Fibroblast of lung (primary cell): ENCODE data around the gene EIF2S1. TPM values are rescaled to one million over a fixed set of nuclear protein-coding genes. Genes with fewer than 3 reads are reported as not detected.
A peak's percentile ranks its signal among the peaks of the same experiment; 100 is the strongest.

Experiments
- DNase-seq, 2 donors: peaks; one replicate each; pipeline versions ENCODE4 v3.0.0 to v3.0.0-alpha.2; 2010; ENCODE audit warnings: low read depth in 2 of 2
- H2AFZ ChIP-seq: 2 replicates; pipeline ENCODE4 v1.5.1; 2012; ENCODE audit warnings: low read length, control low read depth, inconsistent platforms
- H3K27ac ChIP-seq: 2 replicates; pipeline ENCODE4 v1.5.1; 2011; ENCODE audit warnings: low read length, control low read depth; ENCODE audit not compliant: insufficient read depth
- H3K27me3 ChIP-seq: 2 replicates; pipeline ENCODE4 v1.5.1; 2011; ENCODE audit warnings: mild to moderate bottlenecking, low read length; ENCODE audit not compliant: control insufficient read depth, insufficient read depth
- H3K36me3 ChIP-seq: 2 replicates; pipeline ENCODE4 v1.5.1; 2011; ENCODE audit warnings: low read length; ENCODE audit not compliant: control insufficient read depth, insufficient read depth
- H3K4me1 ChIP-seq: 2 replicates; pipeline ENCODE4 v1.5.1; 2011; ENCODE audit warnings: low read length; ENCODE audit not compliant: control insufficient read depth, insufficient read depth; ENCODE audit errors: extremely low read depth
- H3K4me2 ChIP-seq: 2 replicates; pipeline ENCODE4 v1.5.1; 2011; ENCODE audit warnings: low read length, control low read depth; ENCODE audit not compliant: insufficient read depth; ENCODE audit errors: extremely low read depth
- H3K4me3 ChIP-seq, 4 experiments: fragments of 200-600 bp in 1 of 4; sonication (generic) in 1 of 4; replicated peaks in 1 of 4; 2 replicates each; pipeline ENCODE4 v1.5.1; 2011 to 2016; ENCODE audit warnings: low read length in 4 of 4, low read depth in 3 of 4, mild to moderate bottlenecking in 3 of 4, control low read depth in 2 of 4, inconsistent platforms in 1 of 4, mixed read lengths in 1 of 4; ENCODE audit not compliant: insufficient read depth in 1 of 4; ENCODE audit errors: control extremely low read depth in 1 of 4
- H3K79me2 ChIP-seq: 2 replicates; pipeline ENCODE4 v1.5.1; 2012; ENCODE audit warnings: mild to moderate bottlenecking, low read length, inconsistent platforms; ENCODE audit not compliant: control insufficient read depth, insufficient read depth
- H3K9ac ChIP-seq: 2 replicates; pipeline ENCODE4 v1.5.1; 2011; ENCODE audit warnings: mild to moderate bottlenecking, low read length, control low read depth; ENCODE audit not compliant: insufficient read depth
- H3K9me3 ChIP-seq: 2 replicates; pipeline ENCODE4 v1.5.1; 2012; ENCODE audit warnings: low read depth, low read length; ENCODE audit not compliant: control insufficient read depth, insufficient read depth
- H4K20me1 ChIP-seq: 2 replicates; pipeline ENCODE4 v1.5.1; 2011; ENCODE audit warnings: low read length; ENCODE audit not compliant: control insufficient read depth, insufficient read depth; ENCODE audit errors: extremely low read depth
- EZH2 ChIP-seq: IDR thresholded peaks from 2 replicates; pipeline ENCODE4 v1.5.1; 2012; ENCODE audit warnings: low read length, control low read depth, mild to moderate bottlenecking; ENCODE audit errors: missing control alignments
- polyA plus RNA-seq, 2 donors: library from polyadenylated mRNA; depleted of rRNA in 1 of 2; stranded (reverse) in 1 of 2; unstranded in 1 of 2; fragments of >200 nt; gene quantifications; 2 replicates each; pipeline ENCODE4 v1.2.1, GENCODE V29; 2011 to 2012; ENCODE audit warnings: missing spikeins in 1 of 2
- total RNA-seq: library from RNA; depleted of rRNA; stranded (reverse); fragments of >200 nt; gene quantifications from 2 replicates; pipeline ENCODE4 v1.2.1, GENCODE V29; 2014
- TF ChIP-seq, protein P1 (sequence below), 2 donors: IDR thresholded peaks in 1 of 2; conservative IDR thresholded peaks in 1 of 2; 1 replicate in 1 of 2; 2 replicates in 1 of 2; pipeline ENCODE4 v1.5.1; 2011 to 2012; ENCODE audit warnings: low read length in 2 of 2, control low read depth in 1 of 2, inconsistent platforms in 1 of 2, low read depth in 1 of 2, mild to moderate bottlenecking in 1 of 2

EIF2S1 gene
- total and polyA plus RNA-seq, 2 donors (not counting 1 experiment from before 2014, with no cell fraction given), result 180 to 182 TPM

DNA sequence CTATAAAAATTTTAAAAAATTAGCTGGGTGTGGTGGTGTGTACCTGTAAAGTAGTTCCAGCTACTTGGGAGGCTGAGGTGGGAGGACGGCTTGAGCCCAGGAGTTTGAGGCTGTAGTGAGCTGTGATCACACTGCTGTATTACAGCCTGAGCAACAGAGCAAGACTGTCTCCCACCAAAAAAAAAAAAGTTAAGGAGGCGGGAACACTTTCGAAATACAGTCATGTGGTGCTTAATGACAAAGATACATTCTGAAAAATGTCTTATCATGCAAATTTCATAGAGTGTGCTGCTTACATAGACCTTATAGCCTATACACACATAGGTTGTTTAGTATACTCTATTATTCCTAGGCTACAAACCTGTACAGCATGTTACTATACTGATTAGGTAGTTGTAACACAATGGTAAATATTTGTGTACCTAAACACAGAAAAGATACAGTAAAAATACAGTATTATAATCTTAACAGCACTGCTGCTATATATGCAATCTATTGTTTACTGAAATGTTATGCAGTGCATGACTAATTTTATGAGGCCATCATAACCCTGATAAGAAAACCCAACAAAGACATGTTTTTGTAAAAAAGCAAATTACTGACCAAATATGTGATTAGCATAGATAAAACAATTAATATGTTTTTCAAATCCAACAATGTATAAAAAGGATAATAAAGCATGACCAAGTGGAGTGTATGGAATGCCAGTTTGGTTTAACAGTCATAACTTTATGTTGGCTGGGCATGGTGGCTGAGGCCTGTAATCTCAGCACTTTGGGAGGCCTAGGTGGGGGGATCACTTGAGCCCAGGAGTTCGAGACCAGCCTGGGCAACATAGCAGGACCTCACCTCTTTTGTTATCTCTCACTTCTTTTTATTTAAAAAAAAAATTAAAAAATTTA lies 11.4 kb downstream of the EIF2S1 start:
- Histone ChIP-seq H2AFZ (no peak overlapping the region), H3K27ac (no peak overlapping the region), H3K27me3 (no peaks in the 10 kb centered on the region), H3K9ac (no peak overlapping the region), H3K4me1 (no peaks in the 10 kb centered on the region), H3K4me2 (no peak overlapping the region), H3K36me3 (peaks cover 8% of the 10 kb centered on the region), H3K4me3 (no peak overlapping the region), H3K9me3 (no peaks in the 10 kb centered on the region), H4K20me1 (no peaks in the 10 kb centered on the region), H3K79me2 (peaks cover 16% of the 10 kb centered on the region)
- DNase-seq, result peak; percentile 19 to 22
- no peak for TF ChIP-seq EZH2
- TF ChIP-seq, protein P1, sequence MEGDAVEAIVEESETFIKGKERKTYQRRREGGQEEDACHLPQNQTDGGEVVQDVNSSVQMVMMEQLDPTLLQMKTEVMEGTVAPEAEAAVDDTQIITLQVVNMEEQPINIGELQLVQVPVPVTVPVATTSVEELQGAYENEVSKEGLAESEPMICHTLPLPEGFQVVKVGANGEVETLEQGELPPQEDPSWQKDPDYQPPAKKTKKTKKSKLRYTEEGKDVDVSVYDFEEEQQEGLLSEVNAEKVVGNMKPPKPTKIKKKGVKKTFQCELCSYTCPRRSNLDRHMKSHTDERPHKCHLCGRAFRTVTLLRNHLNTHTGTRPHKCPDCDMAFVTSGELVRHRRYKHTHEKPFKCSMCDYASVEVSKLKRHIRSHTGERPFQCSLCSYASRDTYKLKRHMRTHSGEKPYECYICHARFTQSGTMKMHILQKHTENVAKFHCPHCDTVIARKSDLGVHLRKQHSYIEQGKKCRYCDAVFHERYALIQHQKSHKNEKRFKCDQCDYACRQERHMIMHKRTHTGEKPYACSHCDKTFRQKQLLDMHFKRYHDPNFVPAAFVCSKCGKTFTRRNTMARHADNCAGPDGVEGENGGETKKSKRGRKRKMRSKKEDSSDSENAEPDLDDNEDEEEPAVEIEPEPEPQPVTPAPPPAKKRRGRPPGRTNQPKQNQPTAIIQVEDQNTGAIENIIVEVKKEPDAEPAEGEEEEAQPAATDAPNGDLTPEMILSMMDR (conservative IDR thresholded peaks at IDR 0.05 in 1 of 2, IDR thresholded peaks at IDR 0.05 in 1 of 2; ENCODE audit: low read depth in 1 of 2, low read length in 2 of 2), result no peak

DNA sequence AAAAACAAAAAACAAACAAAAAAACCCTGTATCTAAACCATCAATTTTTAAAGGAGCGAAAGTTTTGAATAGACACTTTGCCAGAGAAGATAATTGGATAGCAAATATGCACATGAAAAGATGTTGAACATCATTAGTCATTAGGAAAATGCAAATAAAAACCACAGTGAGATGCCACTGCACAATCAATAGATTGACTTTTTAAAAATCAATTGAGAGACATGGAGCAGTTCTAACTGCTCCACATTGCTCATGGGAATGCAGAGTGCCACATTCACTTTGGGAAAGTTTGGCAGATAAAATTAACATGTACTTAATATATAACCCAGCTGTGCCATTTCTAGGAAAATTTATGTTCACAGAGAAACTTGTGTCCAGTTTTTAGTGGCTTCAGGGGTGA lies 12.7 kb downstream of the EIF2S1 start:
- no peaks in the 10 kb centered on the region for H3K27me3 ChIP-seq
- no peaks in the 10 kb centered on the region for H3K4me1 ChIP-seq
- no peak overlapping the region for H3K4me3 ChIP-seq
- H3K36me3 ChIP-seq, result peaks cover 11% of the 10 kb centered on the region
- H3K79me2 ChIP-seq, result peaks cover 15% of the 10 kb centered on the region
- no peaks in the 10 kb centered on the region for H4K20me1 ChIP-seq
- no peak overlapping the region for H3K4me2 ChIP-seq
- no peak overlapping the region for H3K27ac ChIP-seq
- no peak for TF ChIP-seq EZH2
- TF ChIP-seq, protein P1 (conservative IDR thresholded peaks at IDR 0.05 in 1 of 2, IDR thresholded peaks at IDR 0.05 in 1 of 2; ENCODE audit: low read depth in 1 of 2, low read length in 2 of 2), result no peak
- H3K9ac ChIP-seq, result no peak overlapping the region
- H2AFZ ChIP-seq, result no peak overlapping the region
- DNase-seq, result no peak
- H3K9me3 ChIP-seq, result no peaks in the 10 kb centered on the region

DNA sequence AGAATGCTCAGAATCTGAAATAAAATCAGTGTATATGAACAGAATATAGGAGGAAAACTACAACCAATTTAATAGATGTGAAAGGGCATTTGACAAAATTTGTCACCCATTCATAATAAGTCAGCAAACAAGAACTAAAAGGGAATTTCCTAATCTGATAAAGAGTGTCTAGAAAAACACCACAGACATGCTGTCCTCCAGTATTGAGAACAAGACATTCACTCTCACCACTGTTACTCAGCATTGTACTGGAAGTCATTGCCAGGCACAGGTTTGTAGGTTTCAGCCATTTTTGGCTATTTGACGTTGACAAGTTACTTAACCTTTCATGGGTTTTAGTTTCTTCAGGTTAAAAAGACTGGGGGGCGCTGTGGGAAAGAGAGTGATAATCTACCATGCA lies 13.2 kb downstream of the EIF2S1 start:
- no peaks in the 10 kb centered on the region for H3K9me3 ChIP-seq
- no peak overlapping the region for H3K27ac ChIP-seq

More for the DNA sequence above, 13.2 kb downstream of the EIF2S1 start:
- Histone ChIP-seq H3K4me3 (no peak overlapping the region), H3K4me2 (no peak overlapping the region), H3K36me3 (peaks cover 9% of the 10 kb centered on the region), H3K27me3 (no peaks in the 10 kb centered on the region), H2AFZ (no peak overlapping the region), H3K4me1 (no peaks in the 10 kb centered on the region), H4K20me1 (no peaks in the 10 kb centered on the region), H3K79me2 (peaks cover 11% of the 10 kb centered on the region), H3K9ac (no peak overlapping the region)
- peak in 1 of 2 donors; percentile 14 for DNase-seq
- TF ChIP-seq EZH2, result no peak
- TF ChIP-seq, protein P1 (conservative IDR thresholded peaks at IDR 0.05 in 1 of 2, IDR thresholded peaks at IDR 0.05 in 1 of 2; ENCODE audit: low read depth in 1 of 2, low read length in 2 of 2), result no peak
